Kidney (tissue), 14 donors: Measurements from ENCODE around the gene LRRFIP1. TPM values are rescaled to one million over a fixed set of nuclear protein-coding genes. Genes with fewer than 3 reads are reported as not detected.
A peak's percentile ranks its signal among the peaks of the same experiment; 100 is the strongest.

Source experiments
- DNase-seq, 5 donors: peaks; one replicate each; pipeline ENCODE4 v3.0.0-alpha.2; 2013 to 2020
- FAIRE-seq: peaks from 2 replicates; lab custom pipeline; 2012; peaks lifted over from hg19 to GRCh38; lab: Jason Lieb, UNC
- H3K27ac ChIP-seq, 2 donors: one replicate each; pipeline ENCODE4 v1.7.0; 2013; ENCODE audit warnings: low read depth in 2 of 2, low read length in 2 of 2, inconsistent platforms in 1 of 2
- H3K27me3 ChIP-seq: one replicate; pipeline ENCODE4 v1.7.1; 2013; ENCODE audit warnings: low read length, inconsistent platforms; ENCODE audit not compliant: control insufficient read depth, insufficient read depth
- H3K36me3 ChIP-seq, 3 donors: one replicate each; pipeline versions ENCODE4 v1.7.0 to v1.7.1; 2013; ENCODE audit warnings: low read length in 3 of 3, control low read depth in 1 of 3, inconsistent platforms in 1 of 3; ENCODE audit not compliant: insufficient read depth in 3 of 3, control insufficient read depth in 2 of 3
- H3K4me1 ChIP-seq, 3 donors: one replicate each; pipeline versions ENCODE4 v1.7.0 to v1.7.1; 2013; ENCODE audit warnings: low read length in 3 of 3, inconsistent platforms in 1 of 3, low read depth in 1 of 3; ENCODE audit not compliant: control insufficient read depth in 2 of 3, insufficient read depth in 2 of 3
- H3K4me3 ChIP-seq, 3 donors: one replicate each; pipeline versions ENCODE4 v1.7.0 to v1.8.1; 2013; ENCODE audit warnings: low read length in 3 of 3, control low read depth in 1 of 3, inconsistent platforms in 1 of 3
- H3K9ac ChIP-seq, 3 donors: one replicate each; pipeline versions ENCODE4 v1.7.0 to v1.7.1; 2013; ENCODE audit warnings: low read length in 3 of 3, control low read depth in 1 of 3, inconsistent platforms in 1 of 3
- H3K9me3 ChIP-seq, 3 donors: one replicate each; pipeline versions ENCODE4 v1.7.0 to v1.7.1; 2013; ENCODE audit warnings: low read length in 3 of 3, control low read depth in 1 of 3, inconsistent platforms in 1 of 3; ENCODE audit not compliant: control insufficient read depth in 2 of 3, insufficient read depth in 1 of 3
- intact Hi-C: fragments of 100-400 bp; cut with DNase I; formaldehyde crosslinking; loops from one replicate; pipeline ENCODE4 v1.11.1; 2022
- polyA plus RNA-seq: library from polyadenylated mRNA; stranded (reverse); fragments of 350-450 nt; fragmentation: Illumina TruSeq; extraction: RNeasy Lipid Tissue Mini Kit (QIAGEN cat#74804); gene quantifications from one replicate; pipeline ENCODE4 v1.2.3, GENCODE V29; 2014; ENCODE audit warnings: low read depth, low replicate concordance; ENCODE audit not compliant: insufficient read depth
- total RNA-seq: library from RNA; stranded (reverse); fragmentation: NEBNext Ultra II Directional; extraction: Animal tissue kit (Norgen Biotek cat#: 25700); gene quantifications from one replicate; pipeline ENCODE4 v1.2.1, GENCODE V29; 2021
- TF ChIP-seq, protein P1 (sequence below): IDR thresholded peaks from 3 replicates; pipeline ENCODE4 v1.5.1; 2012; ENCODE audit warnings: mild to moderate bottlenecking, moderate library complexity, borderline replicate concordance; ENCODE audit not compliant: insufficient read depth; ENCODE audit errors: extremely low read depth
- donor health status: control.
- donor health status: control.
- donor health status: control.
- donor health status: control.
- donor health status: control.
- donor health status: DM: yes; HTN: yes; CAD: no.
- donor health status: Normal renal cell carcinoma (clear cell type).

Gene LRRFIP1
- total and polyA plus RNA-seq, 2 donors from 2014 or later = 39.1 to 204 TPM

DNA sequence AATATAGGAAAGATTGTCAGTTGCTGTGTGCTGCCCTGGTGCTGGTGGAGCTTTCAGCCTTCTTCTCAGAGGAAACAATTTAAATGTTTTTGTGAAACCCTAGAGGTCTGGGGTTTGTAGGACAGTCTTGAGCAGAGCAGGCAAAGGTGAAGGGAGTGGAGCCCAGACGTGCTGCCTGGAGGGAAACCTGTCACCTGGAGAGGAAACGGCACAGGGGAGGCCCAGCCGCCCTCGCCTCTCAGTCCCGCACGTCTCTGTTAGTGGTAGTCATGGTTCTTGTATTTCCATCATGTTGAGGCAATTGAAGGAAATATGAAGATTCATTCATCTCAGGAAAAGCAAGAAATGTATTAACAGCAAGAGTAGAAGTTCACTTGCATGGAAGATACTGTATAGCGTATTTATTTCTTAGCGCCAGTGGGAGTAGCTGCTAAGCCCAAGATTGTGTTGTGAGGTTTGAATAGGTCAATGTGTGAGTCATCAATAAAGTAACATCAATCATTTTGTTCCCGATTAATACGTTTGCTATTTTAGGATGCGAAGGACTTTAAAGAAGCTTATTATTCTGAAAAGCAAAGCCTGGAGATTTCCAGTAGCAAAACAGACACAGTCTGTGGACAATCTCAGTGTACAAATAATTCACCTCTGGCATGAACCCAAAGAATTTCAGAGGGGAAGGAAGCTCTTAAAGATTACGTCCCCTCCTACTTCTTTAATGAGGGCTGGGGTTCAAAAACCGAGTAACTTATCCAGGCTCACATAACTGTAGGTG, 70.4 kb downstream of the LRRFIP1 start:
- Histone ChIP-seq H3K27ac (peak overlapping the region; percentile 38 to 57), H3K4me1 (peaks cover 17 to 62% (median 59%) of the 10 kb centered on the region in 3 donors), H3K4me3 (no peak overlapping the region), H3K27me3 (no peaks in the 10 kb centered on the region), H3K9ac (peak overlapping the region in 1 of 3 donors; percentile 5), H3K9me3 (no peaks in the 10 kb centered on the region), H3K36me3 (no peaks in the 10 kb centered on the region)
- no peak for FAIRE-seq
- intact Hi-C loops = no loop called here
- DNase-seq = peak in 3 of 5 donors; percentile 49 to 78 (median 67)
- TF ChIP-seq, protein P1, sequence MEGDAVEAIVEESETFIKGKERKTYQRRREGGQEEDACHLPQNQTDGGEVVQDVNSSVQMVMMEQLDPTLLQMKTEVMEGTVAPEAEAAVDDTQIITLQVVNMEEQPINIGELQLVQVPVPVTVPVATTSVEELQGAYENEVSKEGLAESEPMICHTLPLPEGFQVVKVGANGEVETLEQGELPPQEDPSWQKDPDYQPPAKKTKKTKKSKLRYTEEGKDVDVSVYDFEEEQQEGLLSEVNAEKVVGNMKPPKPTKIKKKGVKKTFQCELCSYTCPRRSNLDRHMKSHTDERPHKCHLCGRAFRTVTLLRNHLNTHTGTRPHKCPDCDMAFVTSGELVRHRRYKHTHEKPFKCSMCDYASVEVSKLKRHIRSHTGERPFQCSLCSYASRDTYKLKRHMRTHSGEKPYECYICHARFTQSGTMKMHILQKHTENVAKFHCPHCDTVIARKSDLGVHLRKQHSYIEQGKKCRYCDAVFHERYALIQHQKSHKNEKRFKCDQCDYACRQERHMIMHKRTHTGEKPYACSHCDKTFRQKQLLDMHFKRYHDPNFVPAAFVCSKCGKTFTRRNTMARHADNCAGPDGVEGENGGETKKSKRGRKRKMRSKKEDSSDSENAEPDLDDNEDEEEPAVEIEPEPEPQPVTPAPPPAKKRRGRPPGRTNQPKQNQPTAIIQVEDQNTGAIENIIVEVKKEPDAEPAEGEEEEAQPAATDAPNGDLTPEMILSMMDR = no peak

DNA sequence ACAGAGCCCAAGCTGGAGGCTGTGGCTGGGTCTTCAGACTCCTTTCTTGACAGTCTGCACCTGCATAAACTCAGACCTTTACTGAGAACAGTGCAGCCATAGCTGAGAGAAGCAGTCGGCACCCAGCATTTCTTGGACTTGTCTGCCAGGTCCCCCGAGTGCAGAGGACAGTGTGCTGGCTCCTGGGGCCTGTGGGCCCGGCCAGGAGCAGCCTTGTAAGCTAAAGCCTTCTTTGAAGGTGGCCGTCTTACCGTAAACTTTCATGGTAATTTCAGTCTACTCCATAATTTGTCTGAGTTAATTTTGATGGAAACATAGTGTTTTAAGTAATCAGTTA, 70.9 kb downstream of the LRRFIP1 start:
- Histone ChIP-seq H3K4me1 (peaks cover 21 to 65% (median 64%) of the 10 kb centered on the region in 3 donors), H3K9me3 (no peaks in the 10 kb centered on the region), H3K4me3 (no peak overlapping the region), H3K27me3 (no peaks in the 10 kb centered on the region), H3K9ac (no peak overlapping the region), H3K27ac (peak overlapping the region; percentile 38 to 57), H3K36me3 (no peaks in the 10 kb centered on the region)
- DNase-seq = peak in 2 of 5 donors; percentile 30 to 42
- intact Hi-C loops = no loop called here
- TF ChIP-seq, protein P1 = no peak
- no peak for FAIRE-seq

DNA sequence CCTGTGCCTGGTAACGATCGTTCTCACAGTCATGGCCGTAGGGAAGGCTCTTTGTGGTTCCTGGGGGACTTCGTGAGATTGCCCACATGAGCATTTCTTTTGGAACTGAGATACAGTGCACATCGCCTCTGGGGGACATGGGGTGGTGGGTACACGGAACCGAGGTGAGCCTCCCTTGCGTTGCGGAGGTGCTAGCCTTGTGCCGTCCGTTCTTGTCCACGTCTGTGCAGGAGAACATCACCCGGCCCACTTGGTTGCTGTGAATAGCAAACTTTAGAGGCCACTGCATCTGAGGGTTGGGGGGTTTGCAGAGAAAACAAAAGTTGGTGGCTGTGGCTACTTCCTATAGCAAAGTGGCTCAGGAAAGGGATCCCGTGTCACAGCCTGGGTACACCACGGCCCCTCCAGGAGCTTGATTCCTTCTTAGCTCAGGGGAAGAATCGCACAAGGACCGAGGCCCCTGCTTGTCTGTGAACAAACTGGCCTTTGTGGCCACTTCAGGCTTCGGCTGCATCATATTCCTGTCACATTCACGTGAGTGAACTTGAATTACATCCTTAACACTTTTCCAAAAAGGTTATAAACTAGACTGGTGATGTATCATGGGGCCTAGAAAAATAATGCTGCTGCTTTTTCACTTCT, 72.6 kb downstream of the LRRFIP1 start:
- peak overlapping the region; percentile 84 to 90 for H3K27ac ChIP-seq
- no peaks in the 10 kb centered on the region for H3K9me3 ChIP-seq
- peaks cover 21 to 69% (median 59%) of the 10 kb centered on the region in 3 donors for H3K4me1 ChIP-seq
- TF ChIP-seq, protein P1 = no peak
- no peaks in the 10 kb centered on the region for H3K36me3 ChIP-seq
- peak overlapping the region in 1 of 3 donors; percentile 43 for H3K9ac ChIP-seq
- no peak overlapping the region for H3K4me3 ChIP-seq
- intact Hi-C loops = no loop called here
- H3K27me3 ChIP-seq = no peaks in the 10 kb centered on the region
- DNase-seq (peak in 2 of 5 donors; percentile 44 to 57), FAIRE-seq (no peak)
